DOHH2 (cell line): ENCODE measurements around the gene EXD3.

Experiments used
- EZH2phosphoT487 ChIP-seq: fragments of 200-600 bp; sonication (generic); IDR thresholded peaks from 2 replicates; pipeline ENCODE4 v1.6.1; 2017; ENCODE audit warnings: borderline replicate concordance, mild to moderate bottlenecking, antibody characterized with exemption, low read length, moderate library complexity, mixed read lengths
- TF ChIP-seq, protein P1 (sequence below): fragments of 200-600 bp; sonication (generic); IDR thresholded peaks from one replicate; pipeline ENCODE4 v1.5.1; 2014; ENCODE audit warnings: antibody characterized with exemption, mild to moderate bottlenecking, low read depth, low read length; ENCODE audit not compliant: poor library complexity, severe bottlenecking

- TF ChIP-seq, protein P1, sequence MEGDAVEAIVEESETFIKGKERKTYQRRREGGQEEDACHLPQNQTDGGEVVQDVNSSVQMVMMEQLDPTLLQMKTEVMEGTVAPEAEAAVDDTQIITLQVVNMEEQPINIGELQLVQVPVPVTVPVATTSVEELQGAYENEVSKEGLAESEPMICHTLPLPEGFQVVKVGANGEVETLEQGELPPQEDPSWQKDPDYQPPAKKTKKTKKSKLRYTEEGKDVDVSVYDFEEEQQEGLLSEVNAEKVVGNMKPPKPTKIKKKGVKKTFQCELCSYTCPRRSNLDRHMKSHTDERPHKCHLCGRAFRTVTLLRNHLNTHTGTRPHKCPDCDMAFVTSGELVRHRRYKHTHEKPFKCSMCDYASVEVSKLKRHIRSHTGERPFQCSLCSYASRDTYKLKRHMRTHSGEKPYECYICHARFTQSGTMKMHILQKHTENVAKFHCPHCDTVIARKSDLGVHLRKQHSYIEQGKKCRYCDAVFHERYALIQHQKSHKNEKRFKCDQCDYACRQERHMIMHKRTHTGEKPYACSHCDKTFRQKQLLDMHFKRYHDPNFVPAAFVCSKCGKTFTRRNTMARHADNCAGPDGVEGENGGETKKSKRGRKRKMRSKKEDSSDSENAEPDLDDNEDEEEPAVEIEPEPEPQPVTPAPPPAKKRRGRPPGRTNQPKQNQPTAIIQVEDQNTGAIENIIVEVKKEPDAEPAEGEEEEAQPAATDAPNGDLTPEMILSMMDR: no peak
- TF ChIP-seq EZH2phosphoT487: no peak
Observed at GRCh38 chr9:137352511-137353222, 70.3 kb downstream of the EXD3 start.
